GM12892 (cell line): ENCODE data around the gene POGZ.

Source experiments
- DNase-seq: peaks from one replicate; pipeline ENCODE4 v3.0.0; 2011; ENCODE audit not compliant: insufficient read length
- FAIRE-seq: peaks from 2 replicates; lab custom pipeline; 2011; peaks lifted over from hg19 to GRCh38; lab: Jason Lieb, UNC
- POLR2A ChIP-seq: IDR thresholded peaks from 2 replicates; pipeline ENCODE4 v1.6.1; 2011; ENCODE audit warnings: low read depth, low read length, control low read depth
- POLR2AphosphoS5 ChIP-seq: IDR thresholded peaks from 2 replicates; pipeline ENCODE4 v1.6.1; 2011; ENCODE audit warnings: low read depth, low read length, control low read depth
- TAF1 ChIP-seq: IDR thresholded peaks from 2 replicates; pipeline ENCODE4 v1.6.1; 2011; ENCODE audit warnings: low read depth, mild to moderate bottlenecking, control low read depth, low read length, borderline replicate concordance

The POGZ gene

DNA sequence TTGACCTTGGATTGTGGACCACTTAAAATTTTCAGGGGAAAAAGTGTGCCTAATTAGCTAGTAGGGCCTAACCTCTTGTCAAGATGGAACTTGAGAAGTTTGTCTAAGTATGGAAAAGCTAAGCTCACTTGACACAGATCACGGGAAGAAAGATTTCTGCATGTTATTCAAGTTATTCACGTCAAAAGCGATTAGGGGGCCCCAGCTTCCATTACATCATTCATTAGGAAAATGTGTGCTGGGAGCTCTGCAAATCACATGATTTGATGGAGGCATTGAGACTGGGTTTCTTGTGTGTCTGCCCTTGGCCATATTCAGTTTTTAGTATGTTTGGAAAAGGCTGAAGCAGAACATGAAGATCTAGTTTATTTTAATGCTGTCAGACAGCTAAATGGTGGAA, 15.5 kb upstream of the POGZ start:
- DNase-seq (no peak), FAIRE-seq (peak; percentile 36)
- TF ChIP-seq TAF1 = no peak
- TF ChIP-seq POLR2AphosphoS5 = no peak
- TF ChIP-seq POLR2A = no peak

DNA sequence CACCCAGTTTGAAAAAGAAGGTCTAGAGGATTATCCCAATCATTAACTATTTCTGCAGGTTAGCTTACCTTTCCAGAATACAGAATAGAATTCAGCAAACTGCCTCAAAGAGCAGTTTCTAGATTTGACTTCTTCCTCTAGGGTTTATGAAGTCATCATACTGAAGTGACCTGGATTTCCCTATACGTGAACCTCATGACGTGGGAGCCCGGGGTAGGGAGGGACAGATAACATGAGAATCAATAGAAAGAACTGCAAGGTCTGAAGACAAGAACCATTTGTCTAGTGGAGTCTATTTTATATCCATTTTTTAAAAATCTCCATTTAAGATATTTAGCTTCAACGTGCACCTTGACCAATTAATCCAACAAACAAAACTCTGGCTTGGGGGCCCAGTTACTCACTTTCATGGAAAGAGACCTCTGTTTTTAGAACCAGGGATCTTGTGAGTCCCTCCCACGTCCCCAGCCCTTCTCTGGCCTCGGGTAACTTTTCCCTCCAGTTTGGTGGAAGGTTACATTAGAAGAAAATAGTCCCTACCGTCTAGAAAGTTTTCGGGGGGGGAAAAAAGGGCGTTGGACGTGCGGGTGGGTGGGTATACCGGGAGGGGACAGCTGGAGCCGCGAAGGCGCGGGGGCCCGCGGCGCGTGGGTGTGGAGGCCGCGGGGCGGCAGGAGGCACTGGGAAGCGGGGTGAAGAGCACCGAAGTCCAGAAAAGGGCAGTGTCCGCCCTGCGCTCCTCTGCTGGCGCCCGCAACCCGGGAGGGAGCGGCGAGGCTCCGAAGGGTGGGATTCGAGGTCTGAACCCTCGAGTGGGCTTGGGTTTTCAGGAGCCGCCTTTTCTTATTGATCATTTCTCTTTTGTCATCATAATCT, 13.8 kb upstream of the POGZ start:
- no peak for TF ChIP-seq POLR2A
- no peak for TF ChIP-seq TAF1
- no peak for TF ChIP-seq POLR2AphosphoS5
- FAIRE-seq (peak; percentile 66), DNase-seq (no peak)

DNA sequence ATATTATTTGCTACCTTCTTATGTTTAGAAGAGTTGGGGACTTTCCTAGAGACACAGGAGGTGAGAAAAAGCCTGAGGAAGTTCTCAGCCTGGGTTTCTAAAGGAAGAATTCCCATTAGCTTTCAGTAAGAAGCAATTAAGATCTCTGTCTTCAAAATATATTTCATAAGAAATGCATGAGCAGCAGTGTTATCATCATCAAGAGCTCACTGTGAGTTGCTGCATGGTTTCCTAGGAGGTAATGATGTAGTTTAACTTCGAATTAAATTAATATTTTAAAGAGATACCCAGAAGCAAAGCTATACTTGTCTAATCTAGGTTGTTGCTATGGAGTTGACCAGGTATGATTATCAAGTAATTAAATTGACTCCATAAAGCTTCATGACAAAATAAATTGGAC, 5.7 kb upstream of the POGZ start:
- FAIRE-seq (no peak), DNase-seq (no peak)
- no peak for TF ChIP-seq TAF1
- no peak for TF ChIP-seq POLR2AphosphoS5
- TF ChIP-seq POLR2A = no peak

DNA sequence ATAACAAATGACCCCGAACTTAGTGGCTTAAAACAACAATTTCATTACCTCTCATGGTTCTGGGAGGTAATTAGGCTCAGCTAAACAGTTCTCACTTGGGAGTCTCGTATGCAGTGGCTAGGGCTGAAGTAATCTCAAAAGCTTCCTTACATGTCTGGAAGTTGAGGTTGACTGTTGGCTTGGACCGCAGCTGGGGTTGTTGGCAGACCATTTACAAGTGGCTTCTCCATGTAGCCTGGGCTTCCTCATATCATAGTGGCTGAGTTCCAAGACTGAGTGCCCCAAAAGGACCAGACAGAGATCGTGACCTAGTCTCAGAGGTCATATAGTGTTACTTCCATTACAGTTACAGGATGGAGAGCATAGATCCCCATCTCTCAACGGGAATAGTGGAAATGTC, 2.4 kb upstream of the POGZ start:
- TF ChIP-seq POLR2A = no peak
- no peak for TF ChIP-seq POLR2AphosphoS5
- no peak for TF ChIP-seq TAF1
- FAIRE-seq (no peak), DNase-seq (no peak)

GRCh38 chr1:151458802-151459330, 428 bp downstream of the POGZ start:
- no peak for TF ChIP-seq TAF1
- peak; percentile 39; the same call in 1 of the 2 replicates for TF ChIP-seq POLR2AphosphoS5
- peak; percentile 63; the same call in 1 of the 2 replicates for TF ChIP-seq POLR2A
- FAIRE-seq (no peak), DNase-seq (peak; percentile 57)

DNA sequence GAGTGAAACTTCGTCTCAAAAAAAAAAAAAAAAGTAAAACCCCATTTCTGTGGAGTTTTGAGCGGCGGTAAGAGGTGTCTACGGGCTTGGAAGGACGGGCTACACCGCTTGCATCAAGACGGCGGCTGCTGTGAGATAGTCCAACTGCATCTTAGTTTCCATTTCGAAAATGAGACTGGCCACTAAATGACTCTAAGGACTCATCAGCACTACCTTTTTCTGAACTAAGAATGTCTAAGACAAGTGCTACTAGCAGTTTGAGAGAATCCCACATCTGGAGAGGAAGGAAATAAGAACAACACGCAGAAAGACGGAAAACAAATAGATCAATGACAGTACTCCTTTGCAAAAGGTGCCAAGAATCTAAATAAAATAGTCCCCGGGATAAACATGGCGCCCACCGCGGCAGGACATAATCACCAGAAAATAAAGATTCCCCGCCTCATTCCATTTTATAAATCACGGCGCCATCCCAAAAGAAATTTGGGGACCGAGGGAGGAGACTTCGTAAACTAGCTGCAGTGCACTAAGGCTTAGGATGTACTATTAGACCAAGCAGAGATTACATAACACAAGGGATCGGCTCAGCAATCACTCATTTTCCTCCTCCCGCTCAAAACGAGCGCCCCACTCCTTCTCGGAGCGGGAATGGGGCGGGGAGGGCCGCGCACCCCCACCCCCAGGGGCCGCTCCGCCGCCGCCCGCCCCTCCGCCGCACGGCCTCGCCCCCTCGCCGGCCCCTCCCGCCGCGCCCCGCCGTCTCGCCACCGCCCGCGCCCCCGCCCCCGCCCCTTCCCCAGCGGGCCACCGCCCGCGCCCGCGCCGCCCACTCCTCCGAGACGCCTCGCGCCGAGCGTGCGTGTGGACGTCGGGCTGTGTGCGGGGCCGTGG, 1.1 kb downstream of the POGZ start:
- TF ChIP-seq POLR2AphosphoS5 = no peak
- TF ChIP-seq TAF1 = no peak
- TF ChIP-seq POLR2A = no peak
- no peak for DNase-seq
- FAIRE-seq = peak; percentile 62

- FAIRE-seq (no peak), DNase-seq (no peak)
- TF ChIP-seq POLR2A = no peak
- TF ChIP-seq POLR2AphosphoS5 = no peak
- no peak for TF ChIP-seq TAF1
Measured at GRCh38 chr1:151455966-151456365, 3.3 kb downstream of the POGZ start.

GRCh38 chr1:151455231-151455630, 4.1 kb downstream of the POGZ start:
- no peak for FAIRE-seq
- TF ChIP-seq POLR2A (no peak), POLR2AphosphoS5 (no peak), TAF1 (no peak)

GRCh38 chr1:151447696-151448095, 11.6 kb downstream of the POGZ start:
- FAIRE-seq (no peak), DNase-seq (no peak)
- TF ChIP-seq TAF1 (no peak), POLR2AphosphoS5 (no peak), POLR2A (no peak)

More at GRCh38 chr1:151455231-151455630, 4.1 kb downstream of the POGZ start:
- no peak for DNase-seq

DNA sequence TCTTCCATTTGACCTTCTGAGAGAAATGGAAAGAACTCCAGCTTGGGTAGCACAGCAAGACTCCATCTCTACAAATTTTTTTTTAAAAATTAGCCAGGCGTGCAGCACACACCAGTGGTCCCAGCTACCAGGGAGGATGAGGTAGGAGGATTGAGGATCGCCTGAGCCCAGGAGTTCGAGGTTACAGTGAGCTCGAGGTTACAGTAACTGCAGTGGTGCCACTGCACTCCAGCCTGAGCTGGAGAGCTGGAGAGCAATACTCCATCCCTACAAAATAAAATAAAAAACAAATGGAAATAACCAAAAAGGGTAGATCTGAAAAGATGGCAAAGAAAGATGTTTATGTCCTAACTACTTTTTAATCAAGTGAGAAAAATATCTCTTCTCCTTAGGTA, 14.5 kb downstream of the POGZ start:
- FAIRE-seq = no peak
- TF ChIP-seq POLR2A (no peak), TAF1 (no peak), POLR2AphosphoS5 (no peak)
- DNase-seq = no peak
